ENCODE data around the gene NPB. TPM values are rescaled to one million over a fixed set of nuclear protein-coding genes. Genes with fewer than 3 reads are reported as not detected.

The NPB gene
- total RNA-seq, 2 experiments from 2014 or later, result 0.20 TPM; not detected in 1

DNA sequence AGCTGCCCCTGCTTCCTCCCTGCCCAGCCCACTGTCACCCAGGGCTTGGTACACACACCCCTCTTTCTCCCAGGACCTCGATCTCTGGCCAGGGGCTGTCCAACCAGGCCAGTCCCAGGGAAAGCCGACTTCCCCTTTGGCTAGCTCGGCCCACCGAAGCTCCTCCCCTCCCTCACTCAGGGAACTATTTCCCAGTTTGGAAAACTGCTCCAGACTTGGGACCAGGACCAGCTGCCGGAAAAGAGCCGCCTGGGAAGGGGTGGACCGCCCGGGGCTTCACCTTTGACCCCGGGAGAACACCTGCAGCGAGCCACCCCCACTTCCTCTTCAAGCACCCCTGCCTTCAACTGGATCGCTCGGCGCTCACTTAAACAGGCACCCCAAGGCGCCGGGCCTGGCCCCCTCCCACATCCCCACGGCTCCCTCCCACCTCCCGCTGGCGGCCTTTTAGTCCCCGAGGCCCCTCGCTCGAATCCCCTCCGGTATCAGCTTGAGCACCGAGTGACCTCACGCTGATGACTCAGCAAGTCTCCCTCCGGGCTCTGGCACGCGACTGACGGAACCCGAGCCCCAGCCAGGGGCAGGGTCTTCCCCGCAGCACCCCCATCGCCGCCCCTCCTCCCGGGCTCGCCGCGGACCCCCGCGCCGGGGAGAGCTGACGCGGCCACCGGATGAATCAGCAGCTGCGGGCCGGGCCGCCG lies 24.6 kb downstream of the NPB start:
- Mint-ChIP-seq H3K4me1 (ENCODE audit: low read depth) (peaks cover 20% of the 10 kb centered on the region), H3K27me3 (peaks cover 11% of the 10 kb centered on the region), H3K36me3 (ENCODE audit: low read depth) (no peaks in the 10 kb centered on the region), H3K27ac (peak overlapping the region; percentile 88), H3K9me3 (no peaks in the 10 kb centered on the region), H3K4me3 (peak overlapping the region; percentile 88)
- Histone ChIP-seq H3K9me3 (ENCODE audit: control insufficient read depth in 1 of 2, insufficient read depth in 1 of 2, low read length in 2 of 2) (no peaks in the 10 kb centered on the region), H3K4me3 (ENCODE audit: low read length) (peak overlapping the region; percentile 61), H3K36me3 (ENCODE audit: insufficient read depth, low read length) (peaks cover 4% of the 10 kb centered on the region), H3K4me1 (ENCODE audit: insufficient read depth, low read length) (peaks cover 55% of the 10 kb centered on the region), H3K27ac (ENCODE audit: low read depth in 1 of 2, low read length in 2 of 2) (peak overlapping the region; percentile 54 to 65), H3K27me3 (ENCODE audit: control insufficient read depth in 1 of 2, insufficient read depth in 2 of 2, low read length in 2 of 2) (peaks cover 17 to 19% of the 10 kb centered on the region in 2 experiments)
- intact Hi-C loops (cut with DNase I, micrococcal nuclease), result loop anchor here (2.0 to 5.0 kb wide), 4 partner anchors 16 to 224 kb away; partner anchors contain the start of genes ALYREF (in 1 of the 2), ANAPC11 (in 1 of the 2), ARHGDIA (in 1 of the 2) and MRPL12 (in 1 of the 2)
- no peak for TF ChIP-seq CTCF (IDR thresholded peaks at IDR 0.05)
- ATAC-seq (ENCODE audit: poor library complexity) (peak; percentile 55), DNase-seq (peak in 12 of 14 experiments; percentile 26 to 87 (median 44))
- CTCF ChIA-PET, result interaction anchor here (0.9 to 3.9 kb wide), 3 partner anchors 15 to 104 kb away, joined by 3 to 16 read pairs (median 3); partner anchors contain the start of gene PCYT2
- POLR2A ChIA-PET, result interaction anchor here (1.0 to 3.5 kb wide), 8 partner anchors 10 to 224 kb away, joined by 3 to 26 read pairs (median 6); partner anchors contain the start of genes ARHGDIA, MRPL12 and SIRT7

DNA sequence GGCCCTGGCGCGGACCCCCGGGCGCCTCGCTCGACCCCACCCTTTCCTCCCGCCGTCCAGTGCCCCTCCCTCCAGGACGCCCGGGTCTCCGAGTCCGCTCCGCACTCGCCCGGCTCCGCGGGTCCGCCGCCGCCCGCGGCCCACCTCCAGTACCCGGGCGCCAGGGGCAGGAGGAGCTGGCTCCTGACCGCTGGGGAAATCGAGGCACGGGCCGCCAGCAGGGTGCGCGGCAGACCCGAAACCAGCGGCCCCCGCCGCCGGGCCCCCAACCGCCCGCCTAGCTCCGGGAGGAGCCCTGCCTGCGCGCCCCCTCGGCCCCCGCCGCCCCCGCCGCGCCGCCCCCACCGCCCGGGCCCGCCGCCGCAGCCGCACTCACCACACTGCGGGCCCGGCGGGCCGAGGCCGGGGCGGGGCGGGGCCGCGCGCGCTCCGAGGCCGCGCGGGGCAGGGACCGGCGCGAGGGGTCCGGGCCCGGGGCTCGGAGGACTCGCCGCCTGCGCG lies 25.2 kb downstream of the NPB start:
- Histone ChIP-seq H3K4me1 (ENCODE audit: insufficient read depth, low read length) (peaks cover 51% of the 10 kb centered on the region), H3K27me3 (ENCODE audit: control insufficient read depth in 1 of 2, insufficient read depth in 2 of 2, low read length in 2 of 2) (peaks cover 17 to 19% of the 10 kb centered on the region in 2 experiments), H3K4me3 (ENCODE audit: low read length) (peak overlapping the region; percentile 61), H3K9me3 (ENCODE audit: control insufficient read depth in 1 of 2, insufficient read depth in 1 of 2, low read length in 2 of 2) (no peaks in the 10 kb centered on the region), H3K36me3 (ENCODE audit: insufficient read depth, low read length) (peaks cover 2% of the 10 kb centered on the region), H3K27ac (ENCODE audit: low read depth in 1 of 2, low read length in 2 of 2) (peak overlapping the region in 1 of 2 donors; percentile 65)
- Mint-ChIP-seq H3K27ac (no peak overlapping the region), H3K4me3 (no peak overlapping the region), H3K9me3 (no peaks in the 10 kb centered on the region), H3K36me3 (ENCODE audit: low read depth) (no peaks in the 10 kb centered on the region), H3K27me3 (peaks cover 14% of the 10 kb centered on the region), H3K4me1 (ENCODE audit: low read depth) (peaks cover 20% of the 10 kb centered on the region)
- CTCF ChIA-PET, result interaction anchor here (0.9 to 3.9 kb wide), 3 partner anchors 32 to 95 kb away, joined by 3 to 16 read pairs (median 5); partner anchors contain the start of gene CENPX
- POLR2A ChIA-PET, result interaction anchor here (1.0 to 3.5 kb wide), 11 partner anchors 11 to 224 kb away, joined by 3 to 26 read pairs (median 5); partner anchors contain the start of genes ARHGDIA, ASPSCR1, DCXR and MRPL12
- intact Hi-C loops (cut with DNase I, micrococcal nuclease), result loop anchor here (2.0 to 5.0 kb wide), 4 partner anchors 16 to 225 kb away; partner anchors contain the start of genes ALYREF (in 1 of the 2), ANAPC11 (in 1 of the 2), ARHGDIA (in 1 of the 2) and MRPL12 (in 1 of the 2)
- ATAC-seq (ENCODE audit: poor library complexity) (peak; percentile 1), DNase-seq (no peak)
- no peak for TF ChIP-seq CTCF (IDR thresholded peaks at IDR 0.05)
